Neural cell (in vitro differentiated cells): ENCODE data around the gene CTNNA1. TPM values are rescaled to one million over a fixed set of nuclear protein-coding genes. Genes with fewer than 3 reads are reported as not detected.

Source experiments
- H2AFZ ChIP-seq: fragments of 200-600, 300-800 bp; sonication (generic), shearing (Covaris generic); 2 replicates; pipeline ENCODE4 v1.6.0; 2014; ENCODE audit warnings: low read depth, mild to moderate bottlenecking, antibody characterized with exemption, low read length, moderate library complexity
- H3F3A ChIP-seq: fragments of 200-600 bp; shearing (Covaris generic); 2 replicates; pipeline ENCODE4 v1.6.1; 2016; ENCODE audit warnings: mild to moderate bottlenecking, moderate library complexity, mixed read lengths, antibody characterized with exemption, low read length; ENCODE audit not compliant: insufficient read depth, poor library complexity, severe bottlenecking
- H3K27ac ChIP-seq: fragments of 200-600, 300-800 bp; sonication (generic), shearing (Covaris generic); 2 replicates; pipeline ENCODE4 v1.5.1; 2014; ENCODE audit warnings: mild to moderate bottlenecking, low read length, moderate library complexity
- H3K27me3 ChIP-seq: fragments of 300-800, 200-600 bp; sonication (generic), shearing (Covaris generic); 2 replicates; pipeline ENCODE4 v1.6.0; 2014; ENCODE audit warnings: mild to moderate bottlenecking, low read depth, low read length, moderate library complexity; ENCODE audit not compliant: insufficient read depth
- H3K36me3 ChIP-seq: fragments of 300-800, 200-600 bp; sonication (generic), shearing (Covaris generic); 2 replicates; pipeline ENCODE4 v1.5.1; 2014; ENCODE audit warnings: mild to moderate bottlenecking, antibody characterized with exemption, low read length, moderate library complexity; ENCODE audit not compliant: insufficient read depth
- H3K4me2 ChIP-seq: fragments of 300-800, 200-600 bp; sonication (generic), shearing (Covaris generic); 2 replicates; pipeline ENCODE4 v1.6.0; 2014; ENCODE audit warnings: mild to moderate bottlenecking, low read length
- H3K4me3 ChIP-seq: fragments of 300-800, 200-600 bp; sonication (generic), shearing (Covaris generic); 2 replicates; pipeline ENCODE4 v1.5.1; 2014; ENCODE audit warnings: mild to moderate bottlenecking, low read length, moderate library complexity
- H3K79me2 ChIP-seq: fragments of 200-600 bp; shearing (Covaris generic); replicated peaks from 2 replicates; pipeline ENCODE4 v1.6.0; 2014; ENCODE audit warnings: mild to moderate bottlenecking, low read length, moderate library complexity; ENCODE audit not compliant: insufficient read depth
- H3K9ac ChIP-seq: fragments of 300-800, 200-600 bp; sonication (generic), shearing (Covaris generic); 2 replicates; pipeline ENCODE4 v1.6.1; 2016; ENCODE audit warnings: mild to moderate bottlenecking, low read length, mixed read lengths
- H3K9me2 ChIP-seq: fragments of 200-600 bp; shearing (Covaris generic); 2 replicates; pipeline ENCODE4 v1.6.1; 2016; ENCODE audit warnings: mild to moderate bottlenecking, low read length, mixed read lengths; ENCODE audit not compliant: insufficient read depth
- H3K9me3 ChIP-seq: fragments of 200-600, 300-800 bp; sonication (generic), shearing (Covaris generic); 2 replicates; pipeline ENCODE4 v1.6.1; 2016; ENCODE audit warnings: mild to moderate bottlenecking, mixed run types, low read length, moderate library complexity, mixed read lengths
- H4K20me1 ChIP-seq: fragments of 200-600 bp; shearing (Covaris generic); 2 replicates; pipeline ENCODE4 v1.6.1; 2016; ENCODE audit warnings: mild to moderate bottlenecking, mixed run types; ENCODE audit not compliant: insufficient read depth
- CTCF ChIP-seq: fragments of 450-650 bp; IDR thresholded peaks from 2 replicates; pipeline ENCODE4 v1.5.1; 2014; ENCODE audit warnings: antibody characterized with exemption, mild to moderate bottlenecking, moderate library complexity; ENCODE audit not compliant: poor library complexity, severe bottlenecking
- EP300 ChIP-seq: fragments of 450-650 bp; conservative IDR thresholded peaks from 2 replicates; pipeline ENCODE4 v1.6.1; 2014; ENCODE audit warnings: antibody characterized with exemption, mild to moderate bottlenecking, moderate library complexity; ENCODE audit not compliant: poor library complexity, severe bottlenecking
- EZH2 ChIP-seq: fragments of 200-600, 300-800 bp; shearing (Covaris generic), sonication (generic); IDR thresholded peaks from 2 replicates; pipeline ENCODE4 v1.6.1; 2014; ENCODE audit warnings: antibody characterized with exemption, low read length, borderline replicate concordance, mild to moderate bottlenecking; ENCODE audit not compliant: insufficient read depth, poor library complexity, severe bottlenecking
- MXI1 ChIP-seq: fragments of 450-650 bp; conservative IDR thresholded peaks from 2 replicates; pipeline ENCODE4 v1.6.1; 2014; ENCODE audit warnings: antibody characterized with exemption, mild to moderate bottlenecking; ENCODE audit not compliant: poor library complexity, severe bottlenecking
- POLR2AphosphoS5 ChIP-seq: IDR thresholded peaks from 2 replicates; pipeline ENCODE4 v1.6.1; 2012
- RAD21 ChIP-seq: fragments of 450-650 bp; conservative IDR thresholded peaks from 2 replicates; pipeline ENCODE4 v1.6.1; 2014; ENCODE audit warnings: antibody characterized with exemption, mild to moderate bottlenecking, moderate library complexity
- REST ChIP-seq: IDR thresholded peaks from 2 replicates; pipeline ENCODE4 v1.6.1; 2012; ENCODE audit warnings: borderline replicate concordance
- SMC3 ChIP-seq: fragments of 450-650 bp; conservative IDR thresholded peaks from 2 replicates; pipeline ENCODE4 v1.6.1; 2014; ENCODE audit warnings: antibody characterized with exemption, mild to moderate bottlenecking, moderate library complexity; ENCODE audit not compliant: poor library complexity
- TAF1 ChIP-seq: IDR thresholded peaks from 2 replicates; pipeline ENCODE4 v1.6.1; 2012; ENCODE audit warnings: low read depth
- polyA plus RNA-seq: library from polyadenylated mRNA; depleted of rRNA; stranded (reverse); fragments of >200 nt; gene quantifications from 2 replicates; pipeline ENCODE4 v1.2.3, GENCODE V29; 2014

The CTNNA1 gene
- polyA plus RNA-seq, 1 donor from 2014 or later: 87.9 TPM

- no peaks in the 10 kb centered on the region for H3K9me3 ChIP-seq
- H3F3A ChIP-seq: no peaks in the 10 kb centered on the region
- no peak overlapping the region for H3K4me3 ChIP-seq
- no peak overlapping the region for H2AFZ ChIP-seq
- H3K27ac ChIP-seq: no peak overlapping the region
- no peaks in the 10 kb centered on the region for H4K20me1 ChIP-seq
- H3K36me3 ChIP-seq: no peaks in the 10 kb centered on the region
- H3K4me2 ChIP-seq: no peak overlapping the region
- H3K9ac ChIP-seq: no peak overlapping the region
- H3K27me3 ChIP-seq: no peaks in the 10 kb centered on the region
- no peaks in the 10 kb centered on the region for H3K79me2 ChIP-seq
- no peaks in the 10 kb centered on the region for H3K9me2 ChIP-seq
- no peak for TF ChIP-seq TAF1
- TF ChIP-seq CTCF: no peak
- no peak for TF ChIP-seq RAD21
- TF ChIP-seq POLR2AphosphoS5: no peak
- TF ChIP-seq SMC3: no peak
- no peak for TF ChIP-seq EP300
- TF ChIP-seq EZH2: no peak
- TF ChIP-seq REST: no peak
- no peak for TF ChIP-seq MXI1
Measured at GRCh38 chr5:138736293-138736692, 16.9 kb upstream of the CTNNA1 start.

GRCh38 chr5:138737494-138738265, 15.5 kb upstream of the CTNNA1 start:
- Histone ChIP-seq H3K36me3 (no peaks in the 10 kb centered on the region), H3K9ac (no peak overlapping the region)

More at GRCh38 chr5:138737494-138738265, 15.5 kb upstream of the CTNNA1 start:
- Histone ChIP-seq H2AFZ (no peak overlapping the region), H3K27ac (peak overlapping the region; percentile 24), H3K4me2 (no peak overlapping the region), H3F3A (no peaks in the 10 kb centered on the region), H3K27me3 (no peaks in the 10 kb centered on the region), H3K79me2 (no peaks in the 10 kb centered on the region), H3K4me3 (no peak overlapping the region), H4K20me1 (no peaks in the 10 kb centered on the region), H3K9me2 (no peaks in the 10 kb centered on the region), H3K9me3 (no peaks in the 10 kb centered on the region)
- no peak for TF ChIP-seq TAF1
- TF ChIP-seq RAD21: no peak
- no peak for TF ChIP-seq SMC3
- TF ChIP-seq EP300: no peak
- no peak for TF ChIP-seq POLR2AphosphoS5
